ENCODE measurements around the gene MID1IP1.

MID1IP1 gene

GRCh38 chrX:38800981-38801845 lies at the start of gene MID1IP1:
Gene MID1IP1 (plus strand): TSS chrX:38801459. CDS start chrX:38804947, 3,488 bp downstream.
- peak; percentile 86 for DNase-seq

- no peak for DNase-seq
Observed at GRCh38 chrX:38754102-38754790, 47.0 kb upstream of the MID1IP1 start.

GRCh38 chrX:38754818-38755718 lies 46.2 kb upstream of the MID1IP1 start:
- DNase-seq: no peak

- DNase-seq: no peak
Observed at GRCh38 chrX:38760883-38761282, 40.4 kb upstream of the MID1IP1 start.

- no peak for DNase-seq
Observed at GRCh38 chrX:38768079-38768478, 33.2 kb upstream of the MID1IP1 start.

GRCh38 chrX:38770152-38770551 lies 31.1 kb upstream of the MID1IP1 start:
- no peak for DNase-seq

GRCh38 chrX:38774249-38774648 lies 27.0 kb upstream of the MID1IP1 start:
- no peak for DNase-seq

GRCh38 chrX:38796946-38797345 lies 4.3 kb upstream of the MID1IP1 start:
- no peak for DNase-seq

- DNase-seq: no peak
Observed at GRCh38 chrX:38798956-38799355, 2.3 kb upstream of the MID1IP1 start.

GRCh38 chrX:38799995-38800580 lies 1.2 kb upstream of the MID1IP1 start:
- DNase-seq: peak; percentile 29

- no peak for DNase-seq
Observed at GRCh38 chrX:38803243-38803587, 2.0 kb downstream of the MID1IP1 start.

- DNase-seq: peak; percentile 81
Observed at GRCh38 chrX:38803588-38804431, 2.6 kb downstream of the MID1IP1 start.

GRCh38 chrX:38804432-38804681 lies 3.1 kb downstream of the MID1IP1 start:
- no peak for DNase-seq

- DNase-seq: peak; percentile 18
Observed at GRCh38 chrX:38804682-38805431, 3.6 kb downstream of the MID1IP1 start.

GRCh38 chrX:38805432-38806389 lies 4.5 kb downstream of the MID1IP1 start:
- peak; percentile 76 for DNase-seq

- no peak for DNase-seq
Observed at GRCh38 chrX:38806875-38807621, 5.8 kb downstream of the MID1IP1 start.

- DNase-seq: no peak
Observed at GRCh38 chrX:38807873-38808272, 6.6 kb downstream of the MID1IP1 start.

- DNase-seq: no peak
Observed at GRCh38 chrX:38811515-38812243, 10.4 kb downstream of the MID1IP1 start.

- peak; percentile 36 for DNase-seq
Observed at GRCh38 chrX:38816155-38816554, 14.9 kb downstream of the MID1IP1 start.
